CD8-positive, alpha-beta memory T cell (primary cell): Measurements from ENCODE around the gene TSR1. TPM values are rescaled to one million over a fixed set of nuclear protein-coding genes. Genes with fewer than 3 reads are reported as not detected.

Source experiments
- CTCF ChIA-PET: fragments of 350-600 bp; sonication (Branson Sonifier 250); formaldehyde crosslinking; loops from one replicate; lab custom pipeline; 2021; ENCODE audit warnings: antibody characterized with exemption; lab: Charles Lee
- POLR2A ChIA-PET: fragments of 350-600 bp; sonication (Branson Sonifier 250); formaldehyde crosslinking; loops from one replicate; lab custom pipeline; 2021; ENCODE audit warnings: antibody characterized with exemption; lab: Charles Lee
- DNase-seq, 5 donors: peaks; one replicate each; pipeline versions ENCODE4 v3.0.0 to v3.0.0-alpha.2; 2020 to 2022; ENCODE audit warnings: mixed read lengths in 1 of 5
- H3K27ac ChIP-seq: one replicate; pipeline ENCODE4 v1.7.0; 2013; ENCODE audit warnings: low read depth, mild to moderate bottlenecking, low read length, moderate library complexity
- H3K27me3 ChIP-seq: 2 replicates; pipeline ENCODE4 v1.7.0; 2013; ENCODE audit warnings: low read length, mild to moderate bottlenecking; ENCODE audit not compliant: insufficient read depth, poor library complexity, severe bottlenecking
- H3K36me3 ChIP-seq: 2 replicates; pipeline ENCODE4 v1.7.0; 2013; ENCODE audit warnings: mild to moderate bottlenecking, low read length, moderate library complexity; ENCODE audit not compliant: insufficient read depth
- H3K4me1 ChIP-seq: 2 replicates; pipeline ENCODE4 v1.7.0; 2013; ENCODE audit warnings: mild to moderate bottlenecking, low read length, moderate library complexity; ENCODE audit not compliant: insufficient read depth
- H3K4me3 ChIP-seq: 2 replicates; pipeline ENCODE4 v1.7.0; 2013; ENCODE audit warnings: mild to moderate bottlenecking, low read length
- H3K9me3 ChIP-seq: 2 replicates; pipeline ENCODE4 v1.7.0; 2013; ENCODE audit warnings: mild to moderate bottlenecking, low read length
- H3K27ac Mint-ChIP-seq, 8 donors: one replicate each; pipeline ENCODE4 v1.8.0; 2020 to 2021; ENCODE audit warnings: mixed read lengths in 8 of 8, mild to moderate bottlenecking in 6 of 8, inconsistent platforms in 3 of 8, moderate library complexity in 3 of 8
- H3K27me3 Mint-ChIP-seq, 2 donors: one replicate each; pipeline ENCODE4 v1.8.0; 2020 to 2021; ENCODE audit warnings: mixed read lengths in 2 of 2, mild to moderate bottlenecking in 1 of 2, moderate library complexity in 1 of 2
- H3K36me3 Mint-ChIP-seq, 3 donors: one replicate each; pipeline ENCODE4 v1.8.0; 2020 to 2021; ENCODE audit warnings: mixed read lengths in 3 of 3, inconsistent platforms in 1 of 3, mild to moderate bottlenecking in 1 of 3
- H3K4me1 Mint-ChIP-seq, 3 donors: one replicate each; pipeline ENCODE4 v1.8.0; 2020 to 2021; ENCODE audit warnings: mixed read lengths in 3 of 3, inconsistent platforms in 1 of 3, mild to moderate bottlenecking in 1 of 3
- H3K4me3 Mint-ChIP-seq, 7 donors: one replicate each; pipeline ENCODE4 v1.8.0; 2020 to 2021; ENCODE audit warnings: mixed read lengths in 7 of 7, mild to moderate bottlenecking in 6 of 7, moderate library complexity in 4 of 7, inconsistent platforms in 2 of 7
- H3K9me3 Mint-ChIP-seq, 5 donors: one replicate each; pipeline ENCODE4 v1.8.0; 2020 to 2022; ENCODE audit warnings: mixed read lengths in 5 of 5, mild to moderate bottlenecking in 3 of 5, moderate library complexity in 2 of 5, inconsistent platforms in 1 of 5
- polyA plus RNA-seq: library from polyadenylated mRNA; unstranded; fragments of 300-500 nt; fragmentation: Illumina TruSeq; gene quantifications from one replicate; pipeline ENCODE4 v1.2.3, GENCODE V29; 2021
- total RNA-seq, 2 experiments: library from RNA; stranded (reverse); gene quantifications; one replicate each; pipeline ENCODE4 v1.2.3, GENCODE V29; 2021

Gene TSR1
- total and polyA plus RNA-seq, 3 experiments from 2014 or later, result 22.0 to 99.4 (median 97.7) TPM

DNA sequence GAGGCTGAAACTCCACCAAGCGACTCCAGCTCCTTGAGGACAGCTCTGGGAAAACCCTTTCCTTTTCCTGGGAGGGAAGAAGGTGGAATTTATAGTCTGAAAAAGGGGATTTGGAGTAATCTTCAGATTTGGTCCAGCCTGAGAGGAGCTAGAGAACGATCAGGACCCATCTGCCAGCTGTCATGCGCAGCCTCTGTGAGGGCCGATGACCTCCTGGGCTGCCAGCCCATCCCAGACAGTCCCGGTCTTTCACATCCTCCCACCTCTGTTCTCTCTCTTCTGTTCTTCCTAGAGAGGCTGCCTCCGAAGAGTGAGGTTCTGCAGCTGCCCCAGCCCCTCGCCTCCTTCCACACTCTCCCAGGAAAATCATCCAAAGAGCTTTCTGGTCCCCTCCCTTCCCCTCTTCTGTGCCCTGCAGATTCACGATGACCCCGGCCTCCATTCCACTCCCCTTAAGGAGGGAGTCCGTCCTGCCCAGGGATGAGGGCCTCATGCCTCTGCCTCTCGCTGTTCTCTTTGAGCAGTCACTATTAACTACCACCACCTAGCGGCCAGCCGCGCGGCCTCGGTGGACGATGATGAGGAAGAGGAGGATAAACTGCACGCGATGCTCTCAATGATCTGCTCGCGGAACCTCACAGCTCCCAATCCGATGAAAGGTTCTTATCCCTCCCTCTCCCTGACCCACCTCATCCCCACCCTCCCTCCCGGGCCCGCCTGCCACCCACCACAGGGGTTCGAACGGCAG lies 30.7 kb upstream of the TSR1 start:
- no peak for DNase-seq
- POLR2A ChIA-PET, result no interaction called here
- Histone ChIP-seq H3K36me3 (peaks cover 6% of the 10 kb centered on the region), H3K4me3 (no peak overlapping the region), H3K27me3 (no peaks in the 10 kb centered on the region), H3K27ac (no peak overlapping the region), H3K9me3 (no peaks in the 10 kb centered on the region), H3K4me1 (no peaks in the 10 kb centered on the region)
- peaks cover 0 to 72% (median 2%) of the 10 kb centered on the region in 3 donors for H3K36me3 Mint-ChIP-seq
- CTCF ChIA-PET, result no interaction called here
- H3K27ac Mint-ChIP-seq, result no peak overlapping the region
- no peaks in the 10 kb centered on the region for H3K27me3 Mint-ChIP-seq
- H3K4me3 Mint-ChIP-seq, result no peak overlapping the region
- H3K4me1 Mint-ChIP-seq, result no peaks in the 10 kb centered on the region
- no peaks in the 10 kb centered on the region for H3K9me3 Mint-ChIP-seq

DNA sequence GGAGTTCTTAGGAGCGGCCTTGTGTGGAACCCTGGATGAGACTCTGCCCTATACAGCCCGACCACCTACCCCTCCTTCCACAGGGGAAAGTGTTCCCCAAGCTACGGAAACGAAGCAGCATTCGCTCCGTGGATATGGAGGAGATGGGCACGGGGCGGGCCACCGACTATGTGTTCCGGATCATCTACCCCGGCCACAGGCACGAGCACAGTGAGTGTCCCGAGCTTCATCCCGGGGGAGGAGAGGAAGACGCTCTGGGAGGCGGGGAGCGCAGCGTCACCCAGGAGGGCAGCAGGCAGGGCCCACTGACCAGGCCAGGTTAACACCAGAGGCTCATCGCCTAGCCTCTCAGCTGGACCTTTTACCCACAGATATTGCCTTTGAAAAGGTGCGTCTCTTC lies 28.9 kb upstream of the TSR1 start:
- no peak overlapping the region for H3K4me3 ChIP-seq
- H3K36me3 ChIP-seq, result peaks cover 6% of the 10 kb centered on the region
- H3K27me3 ChIP-seq, result no peaks in the 10 kb centered on the region
- H3K4me1 ChIP-seq, result no peaks in the 10 kb centered on the region
- no peaks in the 10 kb centered on the region for H3K9me3 ChIP-seq
- peaks cover 0 to 73% (median 5%) of the 10 kb centered on the region in 3 donors for H3K36me3 Mint-ChIP-seq
- no peak overlapping the region for H3K27ac Mint-ChIP-seq
- ChIA-PET POLR2A (no interaction called here), CTCF (interaction anchor here (1.1 to 3.2 kb wide), 2 partner anchors 12 to 17 kb away, joined by 4 to 10 read pairs; no protein-coding TSS in a partner anchor)
- DNase-seq, result no peak
- H3K27ac ChIP-seq, result no peak overlapping the region
- H3K4me1 Mint-ChIP-seq, result no peaks in the 10 kb centered on the region
- H3K4me3 Mint-ChIP-seq, result no peak overlapping the region
- H3K9me3 Mint-ChIP-seq, result no peaks in the 10 kb centered on the region
- H3K27me3 Mint-ChIP-seq, result peaks cover 0 to 2% of the 10 kb centered on the region in 2 donors

DNA sequence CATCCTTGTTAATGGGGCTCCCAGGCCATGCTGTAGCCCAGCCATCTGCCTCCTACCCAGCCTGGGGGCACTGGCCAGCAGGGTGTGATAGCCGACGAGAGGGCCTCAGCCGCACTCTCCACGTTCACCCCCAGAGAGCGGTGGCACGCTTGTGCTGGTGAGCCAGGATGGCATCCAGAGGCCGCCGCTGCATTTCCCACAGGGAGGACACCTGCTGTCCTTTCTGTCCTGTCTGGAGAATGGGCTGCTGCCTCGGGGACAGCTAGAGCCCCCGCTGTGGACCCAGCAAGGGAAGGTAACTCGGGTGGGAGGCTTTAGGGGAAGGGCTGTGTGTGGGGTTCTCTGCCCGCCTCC lies 28.5 kb upstream of the TSR1 start:
- Histone ChIP-seq H3K36me3 (peaks cover 6% of the 10 kb centered on the region), H3K9me3 (no peaks in the 10 kb centered on the region), H3K27me3 (no peaks in the 10 kb centered on the region), H3K27ac (no peak overlapping the region), H3K4me1 (no peaks in the 10 kb centered on the region), H3K4me3 (no peak overlapping the region)
- Mint-ChIP-seq H3K4me3 (no peak overlapping the region), H3K4me1 (no peaks in the 10 kb centered on the region), H3K27me3 (peaks cover 0 to 2% of the 10 kb centered on the region in 2 donors), H3K9me3 (no peaks in the 10 kb centered on the region), H3K27ac (no peak overlapping the region), H3K36me3 (peaks cover 0 to 70% (median 5%) of the 10 kb centered on the region in 3 donors)
- POLR2A ChIA-PET, result no interaction called here
- no peak for DNase-seq
- CTCF ChIA-PET, result interaction anchor here (1.1 to 3.2 kb wide), 2 partner anchors 12 to 18 kb away, joined by 4 to 10 read pairs; no protein-coding TSS in a partner anchor

DNA sequence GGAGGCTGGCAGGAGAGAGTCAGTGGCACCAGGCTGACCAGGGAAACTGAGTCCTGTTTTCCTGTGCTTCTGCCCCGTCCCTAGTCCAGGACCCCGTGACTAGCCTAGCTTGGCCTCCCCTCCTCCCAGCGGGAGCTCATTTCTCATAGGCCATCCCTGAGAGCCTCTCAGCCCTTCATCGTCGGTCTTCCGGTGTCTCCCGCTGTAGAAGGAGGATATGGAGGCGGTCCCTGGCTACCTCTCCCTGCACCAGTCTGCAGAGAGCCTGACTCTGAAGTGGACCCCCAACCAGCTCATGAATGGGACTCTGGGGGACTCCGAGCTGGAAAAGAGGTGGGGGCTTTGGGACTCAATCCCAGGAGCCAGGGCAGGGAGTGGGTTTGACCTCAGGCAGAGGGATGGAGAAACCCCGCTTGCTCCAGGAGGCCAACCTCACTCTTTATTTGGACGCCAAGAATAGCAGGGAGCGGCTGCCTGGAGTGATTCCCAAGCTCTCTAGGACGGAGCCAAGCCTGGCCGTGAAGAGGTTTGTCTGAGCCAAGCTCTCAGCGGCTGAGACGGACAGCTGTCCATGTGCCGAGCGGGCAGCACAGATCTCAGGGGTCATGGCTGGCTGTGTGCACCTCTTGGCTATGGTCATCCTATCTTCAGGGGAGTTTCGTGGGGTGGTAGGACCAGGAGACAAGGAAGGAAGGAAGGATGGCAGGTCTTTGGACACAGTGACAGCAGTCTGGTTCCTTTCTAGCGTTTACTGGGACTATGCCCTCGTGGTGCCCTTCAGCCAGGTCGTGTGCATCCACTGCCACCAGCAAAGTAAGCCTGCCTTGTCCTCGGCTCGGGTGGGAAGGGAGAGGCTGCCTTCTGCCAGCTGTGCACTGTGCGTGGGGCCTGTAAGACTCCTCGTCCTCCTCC lies 27.9 kb upstream of the TSR1 start:
- ChIA-PET POLR2A (interaction anchor here (0.7 kb wide), 1 partner anchor 14 kb away, joined by 3 read pairs; no protein-coding TSS in a partner anchor), CTCF (interaction anchor here (0.7 to 3.2 kb wide), 2 partner anchors 11 to 18 kb away, joined by 3 to 10 read pairs; no protein-coding TSS in a partner anchor)

DNA sequence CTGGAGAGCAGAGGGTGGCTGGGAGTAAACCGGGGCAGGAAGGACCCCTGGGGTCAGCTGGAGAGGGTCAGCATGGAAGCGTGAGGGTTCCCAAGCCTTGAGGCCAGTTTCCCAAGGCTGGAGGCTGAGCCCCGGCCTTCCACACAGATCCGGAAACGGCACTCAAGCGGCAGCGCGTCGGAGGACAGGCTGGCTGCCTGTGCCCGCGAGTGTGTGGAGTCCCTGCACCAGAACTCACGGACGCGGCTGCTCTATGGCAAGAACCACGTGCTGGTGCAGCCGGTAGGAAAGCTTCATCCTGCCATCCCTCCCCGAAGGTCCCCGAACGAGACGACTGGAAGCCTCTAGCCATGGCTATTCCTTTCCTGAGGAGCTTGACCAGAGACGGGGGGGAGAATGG lies 27.1 kb upstream of the TSR1 start:
- CTCF ChIA-PET, result interaction anchor here (0.7 to 3.2 kb wide), 2 partner anchors 11 to 19 kb away, joined by 3 to 10 read pairs; no protein-coding TSS in a partner anchor
- peaks cover 0 to 2% of the 10 kb centered on the region in 2 donors for H3K27me3 Mint-ChIP-seq
- H3K9me3 ChIP-seq, result no peaks in the 10 kb centered on the region
- H3K4me3 ChIP-seq, result no peak overlapping the region
- H3K4me1 ChIP-seq, result no peaks in the 10 kb centered on the region
- H3K36me3 ChIP-seq, result peaks cover 6% of the 10 kb centered on the region
- H3K27ac Mint-ChIP-seq, result no peak overlapping the region
- no peaks in the 10 kb centered on the region for H3K9me3 Mint-ChIP-seq
- H3K4me1 Mint-ChIP-seq, result no peaks in the 10 kb centered on the region
- peaks cover 0 to 75% (median 5%) of the 10 kb centered on the region in 3 donors for H3K36me3 Mint-ChIP-seq
- no peak overlapping the region for H3K4me3 Mint-ChIP-seq
- POLR2A ChIA-PET, result interaction anchor here (0.7 kb wide), 1 partner anchor 13 kb away, joined by 3 read pairs; no protein-coding TSS in a partner anchor
- no peaks in the 10 kb centered on the region for H3K27me3 ChIP-seq
- DNase-seq, result no peak
- no peak overlapping the region for H3K27ac ChIP-seq

More for the DNA sequence above, 27.9 kb upstream of the TSR1 start:
- DNase-seq, result no peak
- H3K27me3 Mint-ChIP-seq, result peaks cover 0 to 2% of the 10 kb centered on the region in 2 donors
- Histone ChIP-seq H3K4me1 (no peaks in the 10 kb centered on the region), H3K9me3 (no peaks in the 10 kb centered on the region), H3K27ac (no peak overlapping the region), H3K36me3 (peaks cover 6% of the 10 kb centered on the region), H3K27me3 (no peaks in the 10 kb centered on the region), H3K4me3 (no peak overlapping the region)
- peaks cover 0 to 74% (median 5%) of the 10 kb centered on the region in 3 donors for H3K36me3 Mint-ChIP-seq
- no peak overlapping the region for H3K27ac Mint-ChIP-seq
- no peaks in the 10 kb centered on the region for H3K4me1 Mint-ChIP-seq
- no peaks in the 10 kb centered on the region for H3K9me3 Mint-ChIP-seq
- H3K4me3 Mint-ChIP-seq, result no peak overlapping the region

DNA sequence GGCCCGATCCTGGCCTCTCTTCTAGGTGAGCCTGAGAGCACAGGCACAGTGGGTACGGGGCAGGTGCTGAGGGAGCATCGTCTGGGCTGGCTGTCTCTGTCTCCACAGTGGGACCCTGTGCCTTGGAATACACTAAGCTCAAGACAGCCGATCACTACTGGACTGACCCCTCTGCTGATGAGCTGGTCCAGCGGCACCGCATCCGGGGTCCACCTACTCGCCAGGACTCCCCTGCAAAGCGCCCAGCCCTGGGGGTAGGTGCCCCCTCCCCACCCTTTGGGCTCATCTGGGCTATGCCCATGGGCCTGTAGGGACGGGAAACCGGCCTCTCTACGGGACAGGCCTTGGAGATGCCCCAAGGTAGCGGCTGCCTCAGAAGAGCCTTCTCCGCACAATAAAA lies 26.6 kb upstream of the TSR1 start:
- ChIA-PET POLR2A (interaction anchor here (0.7 kb wide), 1 partner anchor 12 kb away, joined by 3 read pairs; no protein-coding TSS in a partner anchor), CTCF (no interaction called here)
- peaks cover 6% of the 10 kb centered on the region for H3K36me3 ChIP-seq
- Mint-ChIP-seq H3K27me3 (peaks cover 0 to 2% of the 10 kb centered on the region in 2 donors), H3K27ac (no peak overlapping the region), H3K4me3 (no peak overlapping the region), H3K9me3 (no peaks in the 10 kb centered on the region), H3K4me1 (no peaks in the 10 kb centered on the region), H3K36me3 (peaks cover 0 to 72% (median 5%) of the 10 kb centered on the region in 3 donors)
- no peaks in the 10 kb centered on the region for H3K9me3 ChIP-seq
- H3K4me1 ChIP-seq, result no peaks in the 10 kb centered on the region
- no peak overlapping the region for H3K27ac ChIP-seq
- no peak for DNase-seq
- no peak overlapping the region for H3K4me3 ChIP-seq
- no peaks in the 10 kb centered on the region for H3K27me3 ChIP-seq

DNA sequence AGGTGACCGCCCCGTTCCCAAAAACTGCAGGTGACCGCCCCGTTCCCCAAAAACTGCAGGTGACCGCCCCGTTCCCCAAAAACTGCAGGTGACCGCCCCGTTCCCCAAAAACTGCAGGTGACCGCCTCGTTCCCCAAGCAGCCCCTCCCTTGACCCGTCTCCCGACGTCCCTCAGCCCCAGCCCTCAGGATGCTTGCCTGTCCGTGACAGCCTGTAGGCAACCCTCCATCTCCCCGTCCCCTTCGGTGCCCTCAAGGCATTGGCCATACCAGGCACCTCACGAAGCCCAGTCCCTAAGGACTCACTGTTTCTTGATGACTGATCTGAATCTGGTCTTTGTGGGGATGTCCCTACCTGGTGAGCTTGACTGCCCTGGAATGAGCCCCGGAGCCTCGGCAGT lies 26.2 kb upstream of the TSR1 start:
- Mint-ChIP-seq H3K4me1 (no peaks in the 10 kb centered on the region), H3K4me3 (no peak overlapping the region), H3K9me3 (no peaks in the 10 kb centered on the region), H3K27ac (no peak overlapping the region), H3K36me3 (peaks cover 0 to 69% (median 5%) of the 10 kb centered on the region in 3 donors), H3K27me3 (peaks cover 0 to 2% of the 10 kb centered on the region in 2 donors)
- no peak overlapping the region for H3K27ac ChIP-seq
- ChIA-PET CTCF (interaction anchor here (2.0 kb wide), 1 partner anchor 54 kb away, joined by 6 read pairs; no protein-coding TSS in a partner anchor), POLR2A (no interaction called here)
- H3K4me3 ChIP-seq, result no peak overlapping the region
- H3K36me3 ChIP-seq, result peaks cover 6% of the 10 kb centered on the region
- DNase-seq, result no peak
- H3K4me1 ChIP-seq, result no peaks in the 10 kb centered on the region
- no peaks in the 10 kb centered on the region for H3K9me3 ChIP-seq
- H3K27me3 ChIP-seq, result no peaks in the 10 kb centered on the region
